ENCODE data around the gene CLEC4G.

CLEC4G gene

GRCh38 chr19:7732045-7732444, at the start of gene CLEC4G:
Gene CLEC4G, minus strand, starts transcription at chr19:7732110. Its CDS starts 8 bp downstream, at chr19:7732102.
- TF ChIP-seq CTCF (conservative IDR thresholded peaks at IDR 0.05): no peak

GRCh38 chr19:7781157-7781556, 49.2 kb upstream of the CLEC4G start:
- H3K27ac ChIP-seq: no peak overlapping the region
- TF ChIP-seq CTCF (conservative IDR thresholded peaks at IDR 0.05): peak; percentile 27

More at GRCh38 chr19:7732045-7732444, at the start of gene CLEC4G:
- no peak within 1 kb of the TSS for H3K27ac ChIP-seq

GRCh38 chr19:7779631-7780486, 47.9 kb upstream of the CLEC4G start:
- TF ChIP-seq CTCF (conservative IDR thresholded peaks at IDR 0.05): no peak
- no peak overlapping the region for H3K27ac ChIP-seq

GRCh38 chr19:7778081-7778480, 46.2 kb upstream of the CLEC4G start:
- TF ChIP-seq CTCF (conservative IDR thresholded peaks at IDR 0.05): no peak
- no peak overlapping the region for H3K27ac ChIP-seq

- no peak for TF ChIP-seq CTCF (conservative IDR thresholded peaks at IDR 0.05)
- H3K27ac ChIP-seq: no peak overlapping the region
Measured at GRCh38 chr19:7775761-7776160, 43.9 kb upstream of the CLEC4G start.

GRCh38 chr19:7773841-7774240, 41.9 kb upstream of the CLEC4G start:
- no peak for TF ChIP-seq CTCF (conservative IDR thresholded peaks at IDR 0.05)
- no peak overlapping the region for H3K27ac ChIP-seq

GRCh38 chr19:7772752-7773291, 40.9 kb upstream of the CLEC4G start:
- TF ChIP-seq CTCF (conservative IDR thresholded peaks at IDR 0.05): no peak
- no peak overlapping the region for H3K27ac ChIP-seq
